Epithelial cell of esophagus (primary cell): ENCODE measurements around the gene CCDC142.

ENCODE experiments used
- DNase-seq: peaks from one replicate; pipeline ENCODE4 v3.0.0; 2010; ENCODE audit warnings: low read depth
- H3K4me3 ChIP-seq: 2 replicates; pipeline ENCODE4 v1.5.1; 2011; ENCODE audit warnings: mild to moderate bottlenecking, low read length, control low read depth
- TF ChIP-seq, protein P1 (sequence below): IDR thresholded peaks from 2 replicates; pipeline ENCODE4 v1.5.1; 2011; ENCODE audit warnings: low read depth, mild to moderate bottlenecking, low read length, control low read depth, inconsistent platforms; ENCODE audit not compliant: insufficient read depth; ENCODE audit errors: missing control alignments

CCDC142 gene

DNA sequence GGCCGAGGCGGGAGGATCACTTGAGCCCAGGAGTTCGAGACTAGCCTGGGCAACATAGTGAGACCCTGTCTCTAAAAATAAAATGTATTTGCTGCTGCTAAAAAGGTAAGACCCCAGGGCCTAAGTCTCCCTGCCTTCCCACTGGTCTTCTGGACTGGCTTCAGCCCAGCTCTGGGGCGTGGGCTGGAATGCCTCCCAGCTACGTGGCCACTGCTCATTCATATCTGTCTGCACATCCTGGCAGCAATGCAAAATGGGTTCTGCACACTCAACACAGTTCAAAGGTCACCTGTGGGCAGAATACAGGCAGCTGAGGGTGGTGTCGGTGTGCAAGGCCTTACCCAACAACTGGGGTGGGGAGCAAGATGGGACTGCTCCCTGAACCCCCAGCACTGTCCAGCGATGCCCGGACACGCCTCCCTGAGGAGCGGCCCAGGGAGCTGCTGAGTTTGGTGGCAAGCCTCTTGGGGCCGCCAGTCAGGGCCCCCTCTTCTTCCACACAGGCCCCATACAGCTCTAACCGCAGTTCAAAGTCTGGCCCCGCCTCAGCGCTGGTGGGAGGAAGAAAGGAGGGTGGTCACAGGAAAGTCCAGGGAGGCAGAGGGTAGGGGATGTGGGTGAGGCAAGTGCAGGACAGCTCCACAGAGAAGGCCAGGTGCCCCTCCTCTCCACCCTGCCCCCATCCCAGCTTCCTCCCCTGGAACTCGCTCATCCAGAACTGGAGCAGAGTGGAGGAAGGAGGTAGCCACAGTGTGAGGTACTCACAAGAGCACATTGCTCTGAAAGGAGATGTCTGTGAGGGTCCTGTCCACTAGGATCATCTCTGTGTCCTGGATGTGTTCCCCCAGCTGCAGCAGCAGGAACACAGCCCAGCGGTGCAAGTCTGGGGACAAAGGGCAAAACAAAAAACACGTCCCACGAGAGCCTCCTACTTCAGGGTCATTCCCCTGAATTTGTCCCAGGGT, 53.0 kb downstream of the CCDC142 start:
- H3K4me3 ChIP-seq, result no peak overlapping the region
- no peak for DNase-seq
- TF ChIP-seq, protein P1, sequence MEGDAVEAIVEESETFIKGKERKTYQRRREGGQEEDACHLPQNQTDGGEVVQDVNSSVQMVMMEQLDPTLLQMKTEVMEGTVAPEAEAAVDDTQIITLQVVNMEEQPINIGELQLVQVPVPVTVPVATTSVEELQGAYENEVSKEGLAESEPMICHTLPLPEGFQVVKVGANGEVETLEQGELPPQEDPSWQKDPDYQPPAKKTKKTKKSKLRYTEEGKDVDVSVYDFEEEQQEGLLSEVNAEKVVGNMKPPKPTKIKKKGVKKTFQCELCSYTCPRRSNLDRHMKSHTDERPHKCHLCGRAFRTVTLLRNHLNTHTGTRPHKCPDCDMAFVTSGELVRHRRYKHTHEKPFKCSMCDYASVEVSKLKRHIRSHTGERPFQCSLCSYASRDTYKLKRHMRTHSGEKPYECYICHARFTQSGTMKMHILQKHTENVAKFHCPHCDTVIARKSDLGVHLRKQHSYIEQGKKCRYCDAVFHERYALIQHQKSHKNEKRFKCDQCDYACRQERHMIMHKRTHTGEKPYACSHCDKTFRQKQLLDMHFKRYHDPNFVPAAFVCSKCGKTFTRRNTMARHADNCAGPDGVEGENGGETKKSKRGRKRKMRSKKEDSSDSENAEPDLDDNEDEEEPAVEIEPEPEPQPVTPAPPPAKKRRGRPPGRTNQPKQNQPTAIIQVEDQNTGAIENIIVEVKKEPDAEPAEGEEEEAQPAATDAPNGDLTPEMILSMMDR, result no peak

DNA sequence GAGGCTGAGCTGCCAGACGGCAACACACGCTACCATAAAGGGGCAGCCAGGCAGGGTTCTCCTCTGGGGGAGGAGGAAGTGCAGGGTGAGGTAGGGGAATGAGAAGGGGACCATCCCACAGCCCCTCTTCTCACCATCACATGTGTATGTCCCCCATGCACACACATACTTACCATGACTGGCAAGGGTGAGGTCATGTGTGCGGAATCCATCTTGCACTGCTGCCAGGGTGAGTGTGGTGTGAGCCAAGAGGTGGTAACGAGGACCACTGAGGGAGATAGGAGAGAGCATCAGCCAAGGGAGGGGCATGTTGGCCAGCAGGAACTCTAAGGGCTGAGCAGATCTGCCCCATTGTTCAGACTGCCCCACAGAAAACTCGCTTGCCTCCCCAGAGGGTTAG, 54.1 kb downstream of the CCDC142 start:
- TF ChIP-seq, protein P1, result no peak
- H3K4me3 ChIP-seq, result no peak overlapping the region
- no peak for DNase-seq

DNA sequence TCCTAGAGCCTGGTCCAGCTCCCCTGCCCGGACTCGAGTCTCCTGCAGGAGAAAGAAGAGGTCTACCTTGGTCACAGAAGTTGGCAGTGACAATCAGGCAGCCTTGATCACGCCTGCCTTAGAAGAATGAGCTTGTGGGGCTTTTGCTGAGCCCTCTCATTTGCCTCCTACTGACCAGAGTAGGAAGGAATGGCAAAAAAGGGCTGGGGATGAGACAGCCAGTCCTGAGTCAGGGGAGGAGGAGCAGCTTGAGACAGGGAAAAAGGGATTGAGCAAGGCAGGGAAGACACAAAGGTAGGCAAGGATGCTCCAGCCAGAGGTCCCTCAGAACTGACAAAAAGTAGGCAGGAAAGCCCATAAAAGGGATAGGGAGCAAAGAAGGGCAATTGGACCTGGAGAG, 55.2 kb downstream of the CCDC142 start:
- TF ChIP-seq, protein P1, result no peak
- peak; percentile 73 for DNase-seq
- H3K4me3 ChIP-seq, result no peak overlapping the region

- DNase-seq, result no peak
- TF ChIP-seq, protein P1, result no peak
- no peak overlapping the region for H3K4me3 ChIP-seq
Observed at GRCh38 chr2:74426181-74426758, 56.5 kb downstream of the CCDC142 start.

GRCh38 chr2:74425523-74425922, 57.3 kb downstream of the CCDC142 start:
- peak; percentile 99 for DNase-seq
- no peak overlapping the region for H3K4me3 ChIP-seq
- TF ChIP-seq, protein P1, result no peak

DNA sequence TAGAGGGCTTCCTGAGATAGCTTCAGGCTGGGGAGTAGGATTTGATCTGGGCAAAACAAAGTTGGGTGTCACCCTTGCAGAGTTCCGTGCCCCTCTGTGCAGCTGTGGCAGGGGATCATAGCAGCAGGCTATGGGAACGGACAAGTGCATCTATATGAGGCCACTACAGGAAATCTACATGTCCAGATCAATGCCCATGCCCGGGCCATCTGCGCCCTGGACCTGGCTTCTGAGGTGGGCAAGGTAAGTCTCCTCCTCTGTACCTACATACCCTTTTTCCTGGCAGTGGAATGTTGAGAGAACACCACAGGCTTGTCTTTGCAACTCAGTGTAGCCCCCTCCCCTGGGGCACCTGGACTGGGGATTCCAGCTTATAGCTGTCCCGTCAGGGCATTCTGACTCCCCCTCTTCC, 57.8 kb downstream of the CCDC142 start:
- no peak for DNase-seq
- H3K4me3 ChIP-seq, result no peak overlapping the region
- TF ChIP-seq, protein P1, result no peak
